Stimulated activated CD8-positive, alpha-beta memory T cell treated with anti-CD3 and anti-CD28 coated beads, Interleukin-12 subunit alpha, Interleukin-12 subunit beta, amount 100 ng/mL, for 24 hours (primary cell): ENCODE results near the gene SOX12.

Experiments used
- DNase-seq: peaks from one replicate; pipeline ENCODE4 v3.0.0-alpha.2; 2020; ENCODE audit errors: extremely low read depth

Gene SOX12

GRCh38 chr20:325045-325888, at the start of gene SOX12:
Gene SOX12 (plus strand): TSS chr20:325552. CDS start chr20:325925, 373 bp downstream.
- DNase-seq: peak; percentile 92

- DNase-seq: no peak
These were observed 49.6 kb upstream of the SOX12 start for GRCh38 chr20:275791-276190.

- DNase-seq: no peak
These were observed 48.5 kb upstream of the SOX12 start for GRCh38 chr20:276620-277495.

GRCh38 chr20:277496-277781, 47.9 kb upstream of the SOX12 start:
- DNase-seq: no peak

GRCh38 chr20:278181-278580, 47.2 kb upstream of the SOX12 start:
- DNase-seq: no peak

- no peak for DNase-seq
These were observed 46.5 kb upstream of the SOX12 start for GRCh38 chr20:278607-279571.

- DNase-seq: no peak
These were observed 41.2 kb upstream of the SOX12 start for GRCh38 chr20:284172-284571.

- no peak for DNase-seq
These were observed 38.8 kb upstream of the SOX12 start for GRCh38 chr20:286508-286907.

GRCh38 chr20:288956-289692, 36.2 kb upstream of the SOX12 start:
- DNase-seq: no peak

GRCh38 chr20:289693-290083, 35.7 kb upstream of the SOX12 start:
- DNase-seq: no peak

- DNase-seq: peak; percentile 72
These were observed 35.1 kb upstream of the SOX12 start, which contains the start of gene C20orf96 for GRCh38 chr20:290084-290831. Gene C20orf96 (minus strand): TSS chr20:290750. CDS start chr20:290610, 140 bp downstream.

GRCh38 chr20:294602-295001, 30.8 kb upstream of the SOX12 start:
- no peak for DNase-seq

- DNase-seq: no peak
These were observed 29.5 kb upstream of the SOX12 start for GRCh38 chr20:295804-296203.

GRCh38 chr20:297098-297924, 28.0 kb upstream of the SOX12 start, which contains the start of gene ZCCHC3:
Gene ZCCHC3 (plus strand): TSS chr20:297570. CDS start chr20:297587, 17 bp downstream.
- DNase-seq: peak; percentile 63

GRCh38 chr20:297925-298775, 27.2 kb upstream of the SOX12 start:
- no peak for DNase-seq

GRCh38 chr20:298776-299391, 26.5 kb upstream of the SOX12 start:
- no peak for DNase-seq

GRCh38 chr20:300345-300990, 24.9 kb upstream of the SOX12 start:
- DNase-seq: no peak
